SK-N-MC (cell line): ENCODE results near the gene GNA14.
A peak's percentile ranks its signal among the peaks of the same experiment; 100 is the strongest.
"Not testable (repeated sequence)": the region's sequence is repeated elsewhere in the genome, so short reads cannot be mapped to it uniquely, and the experiment has no call there.

Source experiments
- DNase-seq: peaks from one replicate; pipeline ENCODE4 v3.0.0-alpha.2; 2011; ENCODE audit warnings: low read depth, low spot score
- H3K27ac ChIP-seq: fragments of 200-600 bp; sonication (generic); 2 replicates; pipeline ENCODE4 v1.5.1; 2016; ENCODE audit warnings: mixed run types
- H3K36me3 ChIP-seq: fragments of 200-600 bp; sonication (generic); 2 replicates; pipeline ENCODE4 v1.6.1; 2017; ENCODE audit warnings: antibody characterized with exemption, low read length, mixed read lengths; ENCODE audit not compliant: insufficient read depth
- H3K4me3 ChIP-seq: fragments of 200-600 bp; sonication (generic); 2 replicates; pipeline ENCODE4 v1.5.1; 2016
- H3K9ac ChIP-seq: fragments of 200-600 bp; sonication (generic); 2 replicates; pipeline ENCODE4 v1.8.0; 2017; ENCODE audit warnings: mixed run types, mixed read lengths; ENCODE audit not compliant: insufficient read length
- H3K9me3 ChIP-seq: fragments of 200-600 bp; sonication (generic); 2 replicates; pipeline ENCODE4 v1.6.1; 2017; ENCODE audit warnings: low read depth, mild to moderate bottlenecking, antibody characterized with exemption, low read length, moderate library complexity, mixed read lengths
- EZH2 ChIP-seq: fragments of 200-600 bp; sonication (generic); IDR thresholded peaks from one replicate; pipeline ENCODE4 v1.6.1; 2017; ENCODE audit warnings: antibody characterized with exemption
- FOXP2 ChIP-seq: optimal IDR thresholded peaks from 2 replicates; pipeline ENCODE3; 2011; ENCODE audit warnings: mild to moderate bottlenecking, moderate library complexity; ENCODE audit not compliant: insufficient read depth; ENCODE audit errors: extremely low read length, control extremely low read depth
- POLR2AphosphoS5 ChIP-seq: IDR thresholded peaks from 2 replicates; pipeline ENCODE4 v1.6.1; 2012; ENCODE audit warnings: mild to moderate bottlenecking, low read depth, low read length, borderline replicate concordance

The GNA14 gene

DNA sequence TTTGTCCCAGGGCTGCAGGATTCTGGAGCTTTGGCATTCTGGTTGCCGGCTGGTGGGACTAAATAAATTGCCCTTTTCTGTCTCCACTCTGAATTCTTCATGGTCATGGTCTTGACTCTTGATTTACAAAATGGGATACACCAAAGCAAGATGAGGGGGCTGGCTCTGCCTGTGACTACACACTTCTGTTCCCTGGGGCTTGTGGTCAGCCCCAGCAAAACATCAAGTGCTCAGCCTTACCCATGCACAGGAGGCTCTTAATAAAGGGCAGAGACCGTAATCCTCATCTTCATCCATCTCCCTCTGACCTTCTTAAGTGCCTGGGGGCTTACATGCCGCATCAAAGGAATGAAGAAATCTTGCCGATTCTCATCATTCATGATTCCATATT is 198.0 kb downstream of the GNA14 start:
- H3K9me3 ChIP-seq, result no peaks in the 10 kb centered on the region
- no peak for TF ChIP-seq POLR2AphosphoS5
- TF ChIP-seq FOXP2, result no peak
- no peak for TF ChIP-seq EZH2
- H3K27ac ChIP-seq, result no peak overlapping the region
- no peaks in the 10 kb centered on the region for H3K36me3 ChIP-seq
- no peak overlapping the region for H3K4me3 ChIP-seq
- no peak for DNase-seq
- H3K9ac ChIP-seq, result no peak overlapping the region

- H3K9ac ChIP-seq, result no peak overlapping the region
- TF ChIP-seq POLR2AphosphoS5 (no peak), FOXP2 (no peak), EZH2 (no peak)
- H3K27ac ChIP-seq, result no peak overlapping the region
- DNase-seq, result no peak
- no peak overlapping the region for H3K4me3 ChIP-seq
- no peaks in the 10 kb centered on the region for H3K9me3 ChIP-seq
- no peaks in the 10 kb centered on the region for H3K36me3 ChIP-seq
Observed at GRCh38 chr9:77449240-77450084, 198.7 kb downstream of the GNA14 start.

DNA sequence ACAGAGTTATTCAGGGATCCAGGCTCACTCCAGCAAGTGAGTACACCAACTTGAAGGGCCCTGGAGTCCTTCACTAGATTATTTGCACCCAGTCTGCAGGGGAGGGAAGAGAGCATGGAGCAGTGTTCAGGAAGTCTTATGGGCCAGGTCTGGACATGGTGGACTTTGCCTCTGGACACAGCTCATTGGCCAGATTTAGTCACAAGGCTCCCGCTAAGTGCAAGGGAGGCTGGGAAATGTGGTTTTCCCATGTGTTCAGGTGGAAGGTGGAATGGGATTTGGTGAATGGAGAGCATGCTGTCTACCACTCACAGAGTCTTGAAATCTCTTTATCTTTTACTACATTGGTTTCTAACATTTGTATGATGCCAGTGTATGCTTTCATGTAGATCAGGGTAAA is 200.5 kb downstream of the GNA14 start:
- Histone ChIP-seq H3K9ac (no peak overlapping the region), H3K4me3 (no peak overlapping the region), H3K36me3 (no peaks in the 10 kb centered on the region), H3K9me3 (no peaks in the 10 kb centered on the region), H3K27ac (no peak overlapping the region)
- DNase-seq, result no peak
- TF ChIP-seq EZH2 (no peak), FOXP2 (no peak)

GRCh38 chr9:77442436-77442835 is 205.7 kb downstream of the GNA14 start:
- no peak overlapping the region for H3K27ac ChIP-seq

GRCh38 chr9:77441124-77441523 is 207.0 kb downstream of the GNA14 start:
- not testable (repeated sequence) for H3K27ac ChIP-seq, H3K9me3 ChIP-seq, H3K36me3 ChIP-seq, DNase-seq, H3K4me3 ChIP-seq, H3K9ac ChIP-seq

More at GRCh38 chr9:77442436-77442835, 205.7 kb downstream of the GNA14 start:
- TF ChIP-seq EZH2, result no peak
- TF ChIP-seq POLR2AphosphoS5, result no peak
- no peak for TF ChIP-seq FOXP2
- no peaks in the 10 kb centered on the region for H3K36me3 ChIP-seq
- H3K4me3 ChIP-seq, result no peak overlapping the region
- no peak for DNase-seq
- H3K9ac ChIP-seq, result no peak overlapping the region
- no peaks in the 10 kb centered on the region for H3K9me3 ChIP-seq

DNA sequence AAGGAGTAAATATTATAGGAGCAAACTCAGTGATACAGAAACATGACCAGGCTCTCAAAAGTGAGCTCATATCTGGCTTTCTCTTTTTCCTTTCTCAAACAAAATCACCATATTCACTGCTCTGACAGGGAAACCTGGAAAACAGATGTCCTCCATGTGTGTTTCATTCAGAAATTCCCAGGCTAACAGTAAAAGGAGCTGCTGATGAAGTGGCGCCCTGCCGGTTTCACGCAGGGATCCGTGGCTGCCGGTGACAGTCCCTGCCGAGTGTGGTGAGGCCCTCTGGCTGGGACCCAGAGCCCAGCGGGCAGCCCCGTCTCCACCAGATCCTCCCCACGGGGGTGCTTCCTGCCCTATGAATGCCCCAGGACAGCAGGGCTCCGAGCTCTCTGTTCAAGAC is 208.1 kb downstream of the GNA14 start:
- Histone ChIP-seq H3K9ac (no peak overlapping the region), H3K4me3 (peak overlapping the region; percentile 46; the same call in 1 of the 2 replicates), H3K9me3 (no peaks in the 10 kb centered on the region), H3K36me3 (no peaks in the 10 kb centered on the region), H3K27ac (peak overlapping the region; percentile 72)
- DNase-seq, result peak; percentile 98
- TF ChIP-seq FOXP2 (peak; percentile 91), EZH2 (no peak), POLR2AphosphoS5 (peak; percentile 90)

DNA sequence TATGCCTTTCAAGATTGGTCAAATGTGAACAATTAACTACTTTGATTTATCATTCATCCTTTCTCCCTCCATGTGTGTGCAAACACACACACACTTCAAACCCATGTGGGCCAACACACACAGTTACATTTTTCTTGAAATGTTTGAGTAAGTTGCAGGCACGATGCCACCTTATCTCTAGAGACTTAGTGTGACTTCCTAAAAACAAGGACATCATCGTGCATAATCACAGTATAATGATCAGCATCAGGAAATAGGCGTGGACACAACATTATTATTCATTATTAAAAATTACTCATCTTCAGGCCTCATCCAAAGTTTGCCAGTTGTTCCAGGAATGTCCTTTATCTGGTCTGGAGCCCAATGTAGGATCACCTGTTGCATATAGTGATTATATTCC is 209.5 kb downstream of the GNA14 start:
- DNase-seq, result no peak
- Histone ChIP-seq H3K9ac (no peak overlapping the region), H3K27ac (no peak overlapping the region), H3K4me3 (no peak overlapping the region), H3K9me3 (no peaks in the 10 kb centered on the region), H3K36me3 (no peaks in the 10 kb centered on the region)
- TF ChIP-seq FOXP2 (no peak), POLR2AphosphoS5 (no peak), EZH2 (no peak)

- Histone ChIP-seq H3K27ac (no peak overlapping the region), H3K9me3 (no peaks in the 10 kb centered on the region), H3K9ac (no peak overlapping the region), H3K4me3 (no peak overlapping the region), H3K36me3 (no peaks in the 10 kb centered on the region)
- TF ChIP-seq POLR2AphosphoS5, result no peak
- TF ChIP-seq FOXP2, result no peak
- no peak for TF ChIP-seq EZH2
- DNase-seq, result no peak
Observed at GRCh38 chr9:77435688-77436087, 212.4 kb downstream of the GNA14 start.

GRCh38 chr9:77435277-77435676 is 212.8 kb downstream of the GNA14 start:
- H3K9ac ChIP-seq, result no peak overlapping the region
- no peak for DNase-seq
- no peaks in the 10 kb centered on the region for H3K36me3 ChIP-seq
- no peaks in the 10 kb centered on the region for H3K9me3 ChIP-seq
- H3K27ac ChIP-seq, result no peak overlapping the region
- no peak overlapping the region for H3K4me3 ChIP-seq
- TF ChIP-seq EZH2, result no peak
- TF ChIP-seq FOXP2, result no peak
- no peak for TF ChIP-seq POLR2AphosphoS5
